Tibial nerve (tissue), 4 donors: ENCODE measurements around the gene LRRC59.

Experiments
- EP300 ChIP-seq, 2 donors: sonication (generic); formaldehyde crosslinking; IDR thresholded peaks; one replicate each; pipeline ENCODE4 v1.6.1; 2017; ENCODE audit warnings: antibody characterized with exemption in 2 of 2, mild to moderate bottlenecking in 1 of 2
- POLR2A ChIP-seq, 2 donors: fragments of 450-650 bp; IDR thresholded peaks; one replicate each; pipeline ENCODE4 v1.6.1; 2017; ENCODE audit warnings: antibody characterized with exemption in 2 of 2, mild to moderate bottlenecking in 2 of 2, moderate library complexity in 2 of 2
- TF ChIP-seq, protein P1 (sequence below), 5 experiments: fragments of 200-600 bp in 3 of 5; fragments of 450-650 bp in 2 of 5; sonication (generic) in 3 of 5; IDR thresholded peaks; one replicate each; pipeline ENCODE4 v1.5.1; 2016 to 2019; ENCODE audit warnings: antibody characterized with exemption in 5 of 5, mild to moderate bottlenecking in 3 of 5, moderate library complexity in 2 of 5

DNA sequence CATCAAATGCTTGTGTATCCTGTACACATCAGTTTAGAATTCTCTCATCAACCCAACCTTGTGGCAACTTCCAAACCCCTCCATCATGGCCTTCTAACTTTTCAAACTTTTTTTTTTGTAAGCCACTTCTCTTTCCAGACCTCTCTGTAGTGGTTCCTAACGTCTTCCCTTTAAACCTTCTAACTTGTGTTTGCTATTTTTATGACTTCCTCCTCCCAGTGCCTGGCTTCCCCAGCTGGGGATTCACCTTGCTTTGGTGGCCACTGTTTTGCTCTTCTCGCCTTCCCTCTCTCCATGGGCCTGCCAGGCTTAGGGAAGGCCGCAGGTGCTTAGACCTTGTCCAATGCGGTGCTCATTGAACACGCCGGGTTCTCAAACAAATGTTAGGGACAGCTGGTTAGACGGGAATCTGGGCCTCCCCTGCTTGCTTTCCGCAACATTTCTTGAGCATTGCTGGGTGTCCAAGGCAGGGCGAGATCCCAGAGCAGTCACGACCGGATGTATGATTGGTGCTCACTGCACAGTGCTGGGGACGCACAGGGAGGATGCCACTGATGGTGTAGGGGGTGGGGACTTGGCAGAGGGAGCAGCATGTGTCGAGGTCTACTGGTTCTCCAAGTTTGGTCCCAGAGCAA lies 52.5 kb downstream of the LRRC59 start:
- no peak for TF ChIP-seq POLR2A (IDR thresholded peaks at IDR 0.05)
- TF ChIP-seq, protein P1, sequence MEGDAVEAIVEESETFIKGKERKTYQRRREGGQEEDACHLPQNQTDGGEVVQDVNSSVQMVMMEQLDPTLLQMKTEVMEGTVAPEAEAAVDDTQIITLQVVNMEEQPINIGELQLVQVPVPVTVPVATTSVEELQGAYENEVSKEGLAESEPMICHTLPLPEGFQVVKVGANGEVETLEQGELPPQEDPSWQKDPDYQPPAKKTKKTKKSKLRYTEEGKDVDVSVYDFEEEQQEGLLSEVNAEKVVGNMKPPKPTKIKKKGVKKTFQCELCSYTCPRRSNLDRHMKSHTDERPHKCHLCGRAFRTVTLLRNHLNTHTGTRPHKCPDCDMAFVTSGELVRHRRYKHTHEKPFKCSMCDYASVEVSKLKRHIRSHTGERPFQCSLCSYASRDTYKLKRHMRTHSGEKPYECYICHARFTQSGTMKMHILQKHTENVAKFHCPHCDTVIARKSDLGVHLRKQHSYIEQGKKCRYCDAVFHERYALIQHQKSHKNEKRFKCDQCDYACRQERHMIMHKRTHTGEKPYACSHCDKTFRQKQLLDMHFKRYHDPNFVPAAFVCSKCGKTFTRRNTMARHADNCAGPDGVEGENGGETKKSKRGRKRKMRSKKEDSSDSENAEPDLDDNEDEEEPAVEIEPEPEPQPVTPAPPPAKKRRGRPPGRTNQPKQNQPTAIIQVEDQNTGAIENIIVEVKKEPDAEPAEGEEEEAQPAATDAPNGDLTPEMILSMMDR (IDR thresholded peaks at IDR 0.05), result no peak
- TF ChIP-seq EP300 (IDR thresholded peaks at IDR 0.05), result no peak
